A549 (cell line): ENCODE measurements around the gene CXCL5.

Source experiments
- CBX2 ChIP-seq: fragments of 200-600 bp; sonication (generic); IDR thresholded peaks from 2 replicates; pipeline ENCODE4 v1.6.1; 2016; ENCODE audit warnings: low read depth, mild to moderate bottlenecking, borderline replicate concordance
- CEBPB ChIP-seq, 2 experiments: fragments of >200 bp in 1 of 2; sonication (Bioruptor Twin) in 1 of 2; formaldehyde crosslinking in 1 of 2; IDR thresholded peaks; 2 replicates each; pipeline ENCODE4 v1.6.1; 2012 to 2016
- CTCF ChIP-seq: fragments of >200 bp; sonication (Bioruptor Twin); formaldehyde crosslinking; IDR thresholded peaks from 3 replicates; pipeline ENCODE4 v1.5.1; 2016
- MAX ChIP-seq: IDR thresholded peaks from 2 replicates; pipeline ENCODE4 v1.6.1; 2012
- REST ChIP-seq: fragments of 200-600 bp; sonication (generic); IDR thresholded peaks from 2 replicates; pipeline ENCODE4 v1.6.1; 2016; ENCODE audit warnings: antibody characterized with exemption, mild to moderate bottlenecking, moderate library complexity
- RFX5 ChIP-seq: fragments of 450-650 bp; IDR thresholded peaks from 2 replicates; pipeline ENCODE4 v1.7.1; 2014; ENCODE audit warnings: antibody characterized with exemption, mild to moderate bottlenecking, moderate library complexity

GRCh38 chr4:74038086-74038424, 39.6 kb upstream of the CXCL5 start:
- TF ChIP-seq RFX5 (no peak), CTCF (no peak), MAX (no peak), CBX2 (no peak), REST (no peak), CEBPB (IDR thresholded peaks at IDR 0.05) (no peak)
